ENCODE measurements around the gene SLC24A3. TPM values are rescaled to one million over a fixed set of nuclear protein-coding genes. Genes with fewer than 3 reads are reported as not detected.
A peak's percentile ranks its signal among the peaks of the same experiment; 100 is the strongest.

The SLC24A3 gene
- total and polyA plus RNA-seq, 2 experiments from 2014 or later, result 0.48 to 1.7 TPM

DNA sequence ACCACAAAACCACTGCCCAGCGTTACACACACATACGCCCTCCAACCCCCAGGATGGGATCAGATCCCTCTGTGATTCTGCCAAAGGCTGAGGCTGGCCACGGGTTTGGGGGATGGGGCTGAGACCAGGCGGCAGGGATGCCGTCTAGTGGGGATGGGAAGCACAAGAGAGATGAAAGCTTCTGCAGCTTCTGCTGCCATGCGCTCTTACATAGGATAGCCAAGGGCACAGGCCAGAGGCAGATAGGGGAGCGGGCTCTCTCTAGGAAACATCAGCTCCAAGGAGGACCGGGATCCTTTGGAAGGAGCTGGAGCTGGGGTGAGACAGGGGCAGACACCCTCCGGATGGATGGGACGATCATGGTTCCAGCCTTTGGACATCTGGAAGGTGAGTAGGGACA, 526.9 kb downstream of the SLC24A3 start:
- TF ChIP-seq, protein P1, sequence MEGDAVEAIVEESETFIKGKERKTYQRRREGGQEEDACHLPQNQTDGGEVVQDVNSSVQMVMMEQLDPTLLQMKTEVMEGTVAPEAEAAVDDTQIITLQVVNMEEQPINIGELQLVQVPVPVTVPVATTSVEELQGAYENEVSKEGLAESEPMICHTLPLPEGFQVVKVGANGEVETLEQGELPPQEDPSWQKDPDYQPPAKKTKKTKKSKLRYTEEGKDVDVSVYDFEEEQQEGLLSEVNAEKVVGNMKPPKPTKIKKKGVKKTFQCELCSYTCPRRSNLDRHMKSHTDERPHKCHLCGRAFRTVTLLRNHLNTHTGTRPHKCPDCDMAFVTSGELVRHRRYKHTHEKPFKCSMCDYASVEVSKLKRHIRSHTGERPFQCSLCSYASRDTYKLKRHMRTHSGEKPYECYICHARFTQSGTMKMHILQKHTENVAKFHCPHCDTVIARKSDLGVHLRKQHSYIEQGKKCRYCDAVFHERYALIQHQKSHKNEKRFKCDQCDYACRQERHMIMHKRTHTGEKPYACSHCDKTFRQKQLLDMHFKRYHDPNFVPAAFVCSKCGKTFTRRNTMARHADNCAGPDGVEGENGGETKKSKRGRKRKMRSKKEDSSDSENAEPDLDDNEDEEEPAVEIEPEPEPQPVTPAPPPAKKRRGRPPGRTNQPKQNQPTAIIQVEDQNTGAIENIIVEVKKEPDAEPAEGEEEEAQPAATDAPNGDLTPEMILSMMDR (IDR thresholded peaks at IDR 0.05; ENCODE audit: poor library complexity), result no peak

DNA sequence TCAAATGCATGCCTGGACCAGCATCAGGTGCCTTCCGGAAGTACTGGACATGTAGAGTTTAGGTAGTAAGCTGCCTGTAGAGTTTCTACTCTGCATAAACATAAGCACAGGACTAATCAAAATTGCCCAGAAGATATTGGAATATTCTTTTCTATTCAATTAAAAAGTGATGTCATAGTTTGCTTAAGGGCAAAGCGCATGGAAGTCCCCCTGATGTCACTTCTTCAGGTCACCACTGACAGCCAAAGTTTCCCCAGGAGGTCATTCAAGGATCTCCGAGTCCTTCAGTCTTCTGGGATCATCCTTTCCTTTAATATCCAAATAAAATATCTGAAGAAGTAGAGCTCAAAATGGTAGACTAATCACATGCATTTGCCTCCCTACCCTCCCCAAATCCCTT, 528.1 kb downstream of the SLC24A3 start:
- no peak overlapping the region for H3K4me2 ChIP-seq
- 80% methylated on average over 3 of the region's 3 CpGs for WGBS (ENCODE audit: low lambda C conversion rate, missing lambda C conversion rate)
- H3K9me2 ChIP-seq (replicated peaks; ENCODE audit: insufficient read depth), result no peaks in the 10 kb centered on the region

More for the DNA sequence above, 526.9 kb downstream of the SLC24A3 start:
- Histone ChIP-seq H3K36me3 (replicated peaks; ENCODE audit: insufficient read depth, low read depth) (no peaks in the 10 kb centered on the region), H3K79me2 (no peaks in the 10 kb centered on the region), H3K27ac (peak overlapping the region; percentile 28), H3K4me1 (ENCODE audit: insufficient read depth) (peaks cover 21% of the 10 kb centered on the region), H3K4me2 (no peak overlapping the region), H4K20me1 (ENCODE audit: insufficient read depth, poor library complexity, severe bottlenecking) (no peaks in the 10 kb centered on the region), H2AFZ (no peak overlapping the region), H3K27me3 (no peaks in the 10 kb centered on the region), H3K9me2 (replicated peaks; ENCODE audit: insufficient read depth) (no peaks in the 10 kb centered on the region), H3K9me3 (ENCODE audit: low read depth) (no peaks in the 10 kb centered on the region), H3K4me3 (no peak overlapping the region)
- DNase-seq (ENCODE audit: low spot score), result no peak
- 93% methylated on average over 10 of the region's 10 CpGs for WGBS (ENCODE audit: low lambda C conversion rate, missing lambda C conversion rate)

DNA sequence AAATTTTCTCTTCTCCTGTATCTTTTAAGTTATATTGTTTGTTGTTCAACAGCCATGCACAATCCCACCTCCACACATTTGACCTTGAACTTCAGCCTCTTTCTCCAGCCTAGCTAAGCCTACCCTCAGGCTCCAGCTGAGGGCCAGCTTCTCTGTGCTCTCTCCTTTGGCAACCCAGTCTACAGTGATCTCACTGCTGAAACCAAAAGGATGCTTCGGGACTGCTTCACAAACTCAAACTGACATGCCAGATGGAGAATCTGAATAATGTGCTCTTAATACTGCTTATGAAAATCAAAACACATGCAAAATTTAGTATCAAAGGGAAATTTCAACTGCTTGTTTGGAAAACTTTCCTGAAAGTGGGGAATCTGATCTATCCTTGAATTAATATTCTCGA, 529.5 kb downstream of the SLC24A3 start:
- Histone ChIP-seq H3K4me3 (no peak overlapping the region), H3K4me2 (no peak overlapping the region), H3K9me2 (replicated peaks; ENCODE audit: insufficient read depth) (no peaks in the 10 kb centered on the region), H3K27ac (no peak overlapping the region), H3K79me2 (no peaks in the 10 kb centered on the region), H2AFZ (no peak overlapping the region), H4K20me1 (ENCODE audit: insufficient read depth, poor library complexity, severe bottlenecking) (no peaks in the 10 kb centered on the region), H3K4me1 (ENCODE audit: insufficient read depth) (peaks cover 11% of the 10 kb centered on the region), H3K27me3 (no peaks in the 10 kb centered on the region), H3K36me3 (replicated peaks; ENCODE audit: insufficient read depth, low read depth) (no peaks in the 10 kb centered on the region), H3K9me3 (ENCODE audit: low read depth) (no peaks in the 10 kb centered on the region)
- TF ChIP-seq EZH2 (IDR thresholded peaks at IDR 0.05; ENCODE audit: borderline replicate concordance) (no peak), EZH2phosphoT487 (IDR thresholded peaks at IDR 0.05; ENCODE audit: low read depth, severe bottlenecking, unreplicated experiment) (no peak)
- TF ChIP-seq, protein P1 (IDR thresholded peaks at IDR 0.05; ENCODE audit: poor library complexity), result no peak
- no peak for DNase-seq (ENCODE audit: low spot score)
- WGBS (ENCODE audit: low lambda C conversion rate, missing lambda C conversion rate), result 94% methylated on average over 2 of the region's 2 CpGs

More for the DNA sequence above, 528.1 kb downstream of the SLC24A3 start:
- Histone ChIP-seq H3K36me3 (replicated peaks; ENCODE audit: insufficient read depth, low read depth) (no peaks in the 10 kb centered on the region), H3K27me3 (no peaks in the 10 kb centered on the region), H3K4me3 (no peak overlapping the region), H3K79me2 (no peaks in the 10 kb centered on the region), H3K27ac (no peak overlapping the region), H2AFZ (no peak overlapping the region), H3K4me1 (ENCODE audit: insufficient read depth) (peaks cover 18% of the 10 kb centered on the region), H4K20me1 (ENCODE audit: insufficient read depth, poor library complexity, severe bottlenecking) (no peaks in the 10 kb centered on the region), H3K9me3 (ENCODE audit: low read depth) (no peaks in the 10 kb centered on the region)
- TF ChIP-seq, protein P1 (IDR thresholded peaks at IDR 0.05; ENCODE audit: poor library complexity), result no peak
- no peak for TF ChIP-seq EZH2 (IDR thresholded peaks at IDR 0.05; ENCODE audit: borderline replicate concordance)
- no peak for TF ChIP-seq EZH2phosphoT487 (IDR thresholded peaks at IDR 0.05; ENCODE audit: low read depth, severe bottlenecking, unreplicated experiment)
- DNase-seq (ENCODE audit: low spot score), result no peak
